RWPE1 (cell line): ENCODE data around the gene SLC46A1.

Experiments used
- CTCF ChIA-PET: fragments of 350-600 bp; sonication (Branson Sonifier 250); formaldehyde crosslinking; extraction: SDS; loops from one replicate; lab custom pipeline; 2021; lab: Yijun Ruan, JAX
- POLR2A ChIA-PET: fragments of 400-600 bp; formaldehyde crosslinking; extraction: SDS; loops from one replicate; lab custom pipeline; 2020; ENCODE audit warnings: antibody characterized with exemption; ENCODE audit not compliant: low non-redundant PET; lab: Yijun Ruan, JAX
- DNase-seq: peaks from one replicate; pipeline ENCODE4 v3.0.0; 2012; ENCODE audit warnings: low spot score
- H3K27ac ChIP-seq: fragments of 450-650 bp; 2 replicates; pipeline ENCODE4 v1.5.1; 2017
- CTCF ChIP-seq: fragments of 450-650 bp; conservative IDR thresholded peaks from 2 replicates; pipeline ENCODE4 v1.5.1; 2017; ENCODE audit warnings: low read depth, mild to moderate bottlenecking

Gene SLC46A1

DNA sequence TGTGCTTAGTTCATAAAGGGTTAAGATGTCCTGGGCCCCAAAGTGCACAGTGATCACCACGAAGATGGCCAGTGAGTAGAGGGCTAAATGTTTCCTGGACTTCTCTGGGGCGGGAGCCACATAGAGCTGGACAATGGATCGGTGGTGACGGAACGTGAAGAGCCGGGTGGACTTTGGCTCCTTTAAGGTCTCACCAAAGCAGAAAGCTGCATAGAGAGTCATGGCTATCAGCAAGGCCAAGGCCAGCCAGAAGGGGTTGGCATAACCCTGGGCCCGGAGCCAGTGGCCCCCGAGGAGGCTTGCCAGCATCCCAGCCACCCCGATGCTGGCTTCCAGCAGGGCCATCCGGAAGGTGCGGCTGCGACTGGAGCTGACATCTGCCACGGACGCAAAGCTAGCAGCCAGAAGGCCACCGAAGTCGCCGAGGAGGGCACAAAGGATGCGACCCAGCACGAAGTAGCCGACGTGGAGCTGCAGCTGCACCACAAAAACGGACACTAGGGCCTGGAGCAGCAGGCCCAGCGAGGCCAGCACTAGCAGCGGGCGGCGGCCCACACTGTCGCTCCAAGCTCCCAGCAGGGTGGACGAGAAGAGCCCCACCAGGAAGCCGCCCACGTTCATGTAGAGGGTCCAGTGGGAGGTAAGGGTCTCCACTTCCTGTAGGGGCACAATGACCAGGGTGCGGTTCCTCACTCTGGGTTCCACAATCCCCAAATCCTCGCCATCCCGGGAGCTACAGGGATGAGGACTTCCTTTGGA lies 1.0 kb downstream of the SLC46A1 start:
- no peak for DNase-seq
- ChIA-PET POLR2A (no interaction called here), CTCF (interaction anchor here (1.2 to 1.7 kb wide), 2 partner anchors 11 to 511 kb away, joined by 4 to 6 read pairs; no protein-coding TSS in a partner anchor)
- TF ChIP-seq CTCF = no peak
- peak overlapping the region; percentile 90 for H3K27ac ChIP-seq

GRCh38 chr17:28404461-28404811 lies 1.6 kb downstream of the SLC46A1 start:
- DNase-seq = no peak
- CTCF ChIA-PET = interaction anchor here (1.7 kb wide), 1 partner anchor 12 kb away, joined by 6 read pairs; no protein-coding TSS in a partner anchor
- no peak for TF ChIP-seq CTCF
- peak overlapping the region; percentile 90 for H3K27ac ChIP-seq
- POLR2A ChIA-PET = no interaction called here

- no peak for TF ChIP-seq CTCF
- ChIA-PET POLR2A (no interaction called here), CTCF (interaction anchor here (0.6 kb wide), 1 partner anchor 33 kb away, joined by 3 read pairs; no protein-coding TSS in a partner anchor)
- DNase-seq = no peak
- H3K27ac ChIP-seq = no peak overlapping the region; the same call in 1 of the 2 replicates
Measured at GRCh38 chr17:28404007-28404406, 2.0 kb downstream of the SLC46A1 start.

DNA sequence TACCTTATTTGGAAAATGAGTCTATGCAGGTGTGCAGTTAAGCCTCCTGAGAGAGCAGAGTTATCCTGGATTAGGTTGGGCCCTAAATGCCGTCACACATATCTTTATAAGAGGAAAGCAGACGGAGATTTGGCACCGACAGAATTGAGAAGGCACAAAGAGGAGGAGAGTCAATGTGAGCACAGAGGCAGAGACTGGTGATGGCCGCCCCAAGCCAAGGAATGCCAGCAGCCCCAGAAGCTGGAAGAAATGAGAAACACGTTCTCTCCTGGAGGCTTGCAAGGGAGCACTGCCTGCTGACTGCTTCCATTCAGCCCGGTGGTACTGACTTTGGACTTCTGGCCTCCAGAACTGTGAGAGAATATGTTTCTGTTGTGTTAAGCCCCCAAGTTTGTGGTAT lies 3.2 kb downstream of the SLC46A1 start:
- no peak for DNase-seq
- no peak overlapping the region for H3K27ac ChIP-seq
- TF ChIP-seq CTCF = no peak
- ChIA-PET POLR2A (no interaction called here), CTCF (no interaction called here)

DNA sequence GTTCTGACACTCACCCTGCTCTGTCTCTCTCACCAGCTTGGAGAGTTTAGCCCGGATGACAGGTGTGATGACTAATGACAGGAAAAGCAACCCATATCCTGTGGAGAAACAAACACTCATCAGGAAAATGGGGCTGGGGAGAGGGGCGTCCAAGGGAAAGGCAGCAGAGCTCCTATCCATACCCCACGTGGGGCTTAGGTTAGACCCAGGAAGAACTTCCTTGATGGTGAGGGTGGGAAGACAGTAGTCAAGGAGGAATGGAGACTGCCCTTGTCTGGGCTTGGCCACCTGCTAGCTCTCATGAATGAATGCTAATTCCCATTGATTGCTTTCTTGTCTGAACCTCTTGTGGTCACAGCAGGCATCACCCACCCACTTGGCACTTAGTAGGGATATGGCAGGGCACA lies 3.8 kb downstream of the SLC46A1 start:
- TF ChIP-seq CTCF = no peak
- DNase-seq = no peak
- ChIA-PET CTCF (no interaction called here), POLR2A (no interaction called here)
- H3K27ac ChIP-seq = no peak overlapping the region

- H3K27ac ChIP-seq = 0 out of 2 replicates have a peak overlapping the region, but pooled peaks have one; percentile 31
- ChIA-PET POLR2A (no interaction called here), CTCF (interaction anchor here (0.6 kb wide), 1 partner anchor 346 kb away, joined by 3 read pairs; no protein-coding TSS in a partner anchor)
- no peak for TF ChIP-seq CTCF
- DNase-seq = no peak
Measured at GRCh38 chr17:28399808-28400207, 6.2 kb downstream of the SLC46A1 start.
